Cardiac fibroblast (primary cell): ENCODE data around the gene COPB1.

ENCODE experiments used
- DNase-seq, 2 donors: peaks; one replicate each; pipeline versions ENCODE4 v3.0.0 to v3.0.0-alpha.2; 2010; ENCODE audit warnings: low read depth in 2 of 2
- H3K4me3 ChIP-seq, 2 donors: replicated peaks in 1 of 2; 1 replicate in 1 of 2; 2 replicates in 1 of 2; pipeline ENCODE4 v1.5.1; 2011; ENCODE audit warnings: low read depth in 2 of 2, low read length in 2 of 2, mild to moderate bottlenecking in 2 of 2, moderate library complexity in 1 of 2
- CTCF ChIP-seq: IDR thresholded peaks from one replicate; pipeline ENCODE4 v1.5.1; 2011; ENCODE audit warnings: low read depth, mild to moderate bottlenecking, low read length, inconsistent platforms

Gene COPB1

GRCh38 chr11:14422814-14423182 lies 76.8 kb downstream of the COPB1 start:
- no peak overlapping the region for H3K4me3 ChIP-seq
- DNase-seq, result no peak
- no peak for TF ChIP-seq CTCF

- no peak overlapping the region for H3K4me3 ChIP-seq
- TF ChIP-seq CTCF, result no peak
- peak; percentile 99 for DNase-seq
Observed at GRCh38 chr11:14422052-14422813, 77.4 kb downstream of the COPB1 start.

- no peak for TF ChIP-seq CTCF
Observed at GRCh38 chr11:14420223-14420622, 79.4 kb downstream of the COPB1 start.

GRCh38 chr11:14418801-14419417 lies 80.7 kb downstream of the COPB1 start:
- TF ChIP-seq CTCF, result peak; percentile 41
- DNase-seq, result peak; percentile 12 to 55

More at GRCh38 chr11:14420223-14420622, 79.4 kb downstream of the COPB1 start:
- no peak for DNase-seq
- H3K4me3 ChIP-seq, result no peak overlapping the region

GRCh38 chr11:14417617-14418374 lies 81.8 kb downstream of the COPB1 start:
- TF ChIP-seq CTCF, result no peak

More at GRCh38 chr11:14418801-14419417, 80.7 kb downstream of the COPB1 start:
- H3K4me3 ChIP-seq, result no peak overlapping the region

GRCh38 chr11:14417186-14417585 lies 82.4 kb downstream of the COPB1 start:
- H3K4me3 ChIP-seq, result no peak overlapping the region
- DNase-seq, result peak; percentile 25 to 26
- TF ChIP-seq CTCF, result no peak

More at GRCh38 chr11:14417617-14418374, 81.8 kb downstream of the COPB1 start:
- DNase-seq, result peak; percentile 27 to 33
- no peak overlapping the region for H3K4me3 ChIP-seq
